Adrenal gland (tissue), 12 donors: ENCODE measurements around the gene ATXN10. TPM values are rescaled to one million over a fixed set of nuclear protein-coding genes. Genes with fewer than 3 reads are reported as not detected.

ENCODE experiments used
- DNase-seq, 7 donors: peaks; one replicate each; pipeline ENCODE4 v3.0.0-alpha.2; 2019 to 2020
- H3K27ac ChIP-seq, 5 donors: fragments of 200-600 bp; sonication (generic) in 4 of 5; 1 replicate in 3 of 5; 2 replicates in 2 of 5; pipeline versions ENCODE4 v1.5.1 to v1.8.0; 2016 to 2020; ENCODE audit warnings: mild to moderate bottlenecking in 1 of 5
- H3K27me3 ChIP-seq: fragments of 200-600 bp; 2 replicates; pipeline ENCODE4 v1.8.0; 2021
- H3K36me3 ChIP-seq, 2 donors: fragments of 200-600 bp; replicated peaks in 1 of 2; 1 replicate in 1 of 2; 2 replicates in 1 of 2; pipeline versions ENCODE4 v1.5.1 to v1.8.0; 2018 to 2022
- H3K4me1 ChIP-seq, 2 donors: fragments of 200-600 bp; replicated peaks in 1 of 2; 1 replicate in 1 of 2; 2 replicates in 1 of 2; pipeline versions ENCODE4 v1.5.1 to v1.8.0; 2018 to 2021
- H3K4me3 ChIP-seq, 4 donors: fragments of 200-600 bp; sonication (generic) in 3 of 4; one replicate each; pipeline ENCODE4 v1.5.1; 2016 to 2018
- H3K9me3 ChIP-seq, 3 donors: fragments of 200-600 bp; sonication (generic) in 1 of 3; replicated peaks in 1 of 3; 1 replicate in 2 of 3; 2 replicates in 1 of 3; pipeline versions ENCODE4 v1.5.1 to v1.8.0; 2016 to 2021
- POLR2A ChIP-seq, 2 donors: fragments of 450-650 bp; IDR thresholded peaks; one replicate each; pipeline ENCODE4 v1.6.1; 2017; ENCODE audit warnings: antibody characterized with exemption in 2 of 2, mild to moderate bottlenecking in 2 of 2, moderate library complexity in 1 of 2
- WGBS, 4 donors: extraction: QIAGEN DNeasy Blood & Tissue Kit in 2 of 4; methylation state at CpG; one replicate each; pipeline versions ENCODE4 v1.1.5 to v1.1.7; 2013 to 2017; 5-methylcytosine and 5-hydroxymethylcytosine counted together
- intact Hi-C, 2 donors: fragments of 100-400 bp; cut with DNase I; formaldehyde crosslinking; loops; one replicate each; pipeline versions ENCODE4 v1.14.1 to v1.15.0; 2022 to 2023
- polyA plus RNA-seq, 3 donors: library from polyadenylated mRNA; stranded (reverse); fragments of 200-250 nt in 2 of 3; fragments of 350-450 nt in 1 of 3; fragmentation: Illumina TruSeq in 1 of 3; extraction: RNeasy Lipid Tissue Mini Kit (QIAGEN cat#74804) in 1 of 3; gene quantifications; one replicate each; pipeline ENCODE4 v1.2.3, GENCODE V29; 2013 to 2014
- total RNA-seq, 9 donors: library from RNA; depleted of rRNA in 4 of 9; stranded (reverse); fragments of >200 nt in 4 of 9; fragments of 120-200 nt in 1 of 9; fragmentation: NEBNext Ultra II Directional in 1 of 9; extraction: Animal tissue kit (Norgen Biotek cat#: 25700) in 1 of 9; gene quantifications; one replicate each; pipeline versions ENCODE4 v1.1.0 to v1.2.4, GENCODE V29; 2013 to 2023
- TF ChIP-seq, protein P1 (sequence below), 6 experiments: fragments of 450-650 bp in 4 of 6; fragments of 200-600 bp in 2 of 6; sonication (generic) in 1 of 6; IDR thresholded peaks; 1 replicate in 5 of 6; 2 replicates in 1 of 6; pipeline versions ENCODE4 v1.5.1 to v1.8.0; 2016 to 2021; ENCODE audit warnings: antibody characterized with exemption in 6 of 6, mild to moderate bottlenecking in 2 of 6, moderate library complexity in 1 of 6
- donor health status: healthy with polysubstance abuse.
- donor health status: Bipolar disorder and iron deficiency.
- donor health status: DM: yes; HTN: yes; CAD: no.
- donor health status: DM: no; HTN: no; CAD: no.
- donor health status: DM: no; HTN: no; CAD: no.
- donor health status: DM: yes; HTN: yes; CAD: no.

ATXN10 gene
- total and polyA plus RNA-seq, 12 donors, result 21.2 to 306 (median 165) TPM

DNA sequence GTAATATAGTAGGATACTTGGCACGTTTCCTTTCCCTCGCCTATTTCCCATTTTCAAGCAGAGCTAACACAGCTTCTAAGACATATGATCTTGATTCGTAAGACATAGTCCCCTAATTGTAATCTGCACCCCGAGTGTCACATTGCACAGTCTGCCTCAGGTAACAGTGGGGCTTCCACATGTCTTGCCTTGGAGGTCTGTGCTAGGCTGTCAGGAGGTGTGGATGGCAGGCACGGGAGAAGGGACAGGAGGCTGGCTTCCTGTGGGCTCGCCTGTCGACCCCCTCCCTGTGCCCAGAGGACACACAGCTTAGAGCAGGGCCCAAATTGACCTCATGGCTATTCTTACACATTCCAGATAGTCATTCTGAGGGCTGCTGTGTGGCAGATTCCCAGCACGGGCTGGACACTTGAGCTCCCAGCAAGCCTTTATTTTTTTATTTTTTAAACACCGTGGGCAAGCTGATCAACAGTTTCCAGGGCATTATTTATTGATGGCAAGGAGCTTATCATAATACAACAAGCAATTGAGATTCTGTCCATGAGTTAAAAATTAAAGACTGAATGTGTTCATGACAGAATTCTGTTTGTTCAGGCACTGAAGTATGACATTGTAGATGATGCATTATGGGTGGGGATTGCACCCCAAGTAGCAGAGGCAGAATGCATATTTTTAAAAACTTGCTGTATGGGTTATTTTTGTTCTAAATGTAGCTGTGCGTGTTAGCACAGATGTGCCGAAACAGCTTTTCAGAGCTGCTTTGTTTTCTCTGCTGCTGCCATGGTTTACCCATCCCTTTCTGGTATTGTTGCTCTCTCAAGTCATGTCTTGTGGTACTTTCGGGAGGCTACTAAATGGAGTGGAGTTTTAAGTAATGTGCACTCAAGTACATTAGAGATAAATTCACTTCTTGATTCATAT is 113.0 kb downstream of the ATXN10 start:
- Histone ChIP-seq H3K27ac (peak overlapping the region in 3 of 5 donors; percentile 60 to 81 (median 61)), H3K36me3 (no peaks in the 10 kb centered on the region), H3K4me1 (peaks cover 22 to 42% of the 10 kb centered on the region in 2 donors), H3K27me3 (no peaks in the 10 kb centered on the region), H3K9me3 (no peaks in the 10 kb centered on the region), H3K4me3 (no peak overlapping the region)
- peak in 1 of 7 donors; percentile 23 for DNase-seq
- intact Hi-C loops, result no loop called here
- 74 to 81% (median 77%) methylated on average over 9 to 12 of the region's 12 CpGs for WGBS, 4 donors
- no peak for TF ChIP-seq POLR2A (IDR thresholded peaks at IDR 0.05)
- TF ChIP-seq, protein P1, sequence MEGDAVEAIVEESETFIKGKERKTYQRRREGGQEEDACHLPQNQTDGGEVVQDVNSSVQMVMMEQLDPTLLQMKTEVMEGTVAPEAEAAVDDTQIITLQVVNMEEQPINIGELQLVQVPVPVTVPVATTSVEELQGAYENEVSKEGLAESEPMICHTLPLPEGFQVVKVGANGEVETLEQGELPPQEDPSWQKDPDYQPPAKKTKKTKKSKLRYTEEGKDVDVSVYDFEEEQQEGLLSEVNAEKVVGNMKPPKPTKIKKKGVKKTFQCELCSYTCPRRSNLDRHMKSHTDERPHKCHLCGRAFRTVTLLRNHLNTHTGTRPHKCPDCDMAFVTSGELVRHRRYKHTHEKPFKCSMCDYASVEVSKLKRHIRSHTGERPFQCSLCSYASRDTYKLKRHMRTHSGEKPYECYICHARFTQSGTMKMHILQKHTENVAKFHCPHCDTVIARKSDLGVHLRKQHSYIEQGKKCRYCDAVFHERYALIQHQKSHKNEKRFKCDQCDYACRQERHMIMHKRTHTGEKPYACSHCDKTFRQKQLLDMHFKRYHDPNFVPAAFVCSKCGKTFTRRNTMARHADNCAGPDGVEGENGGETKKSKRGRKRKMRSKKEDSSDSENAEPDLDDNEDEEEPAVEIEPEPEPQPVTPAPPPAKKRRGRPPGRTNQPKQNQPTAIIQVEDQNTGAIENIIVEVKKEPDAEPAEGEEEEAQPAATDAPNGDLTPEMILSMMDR (IDR thresholded peaks at IDR 0.05), result no peak

DNA sequence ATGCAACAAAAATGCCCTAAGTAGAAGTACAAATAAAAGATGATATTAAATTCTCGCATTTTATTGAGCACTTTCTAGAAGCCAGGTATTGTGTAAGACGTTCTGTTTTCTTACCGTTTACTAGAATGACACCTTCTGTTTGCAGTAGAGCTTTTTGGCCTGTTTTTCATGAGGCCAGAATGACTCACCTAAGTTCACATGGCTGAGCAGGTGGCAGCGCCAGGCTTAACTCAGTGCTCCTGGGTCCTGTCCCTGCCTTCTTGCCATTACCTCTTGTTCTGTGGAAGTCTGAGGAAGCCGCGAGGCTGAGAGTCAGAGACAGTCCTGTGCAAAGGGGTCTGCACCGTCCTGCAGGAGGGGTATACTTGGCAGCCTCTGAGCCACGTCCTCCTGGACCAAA is 113.8 kb downstream of the ATXN10 start:
- Histone ChIP-seq H3K36me3 (no peaks in the 10 kb centered on the region), H3K4me3 (no peak overlapping the region), H3K9me3 (no peaks in the 10 kb centered on the region), H3K4me1 (peaks cover 22 to 42% of the 10 kb centered on the region in 2 donors), H3K27ac (peak overlapping the region in 2 of 5 donors; percentile 10 to 60), H3K27me3 (no peaks in the 10 kb centered on the region)
- intact Hi-C loops, result no loop called here
- peak in 6 of 7 donors; percentile 42 to 75 (median 72) for DNase-seq
- TF ChIP-seq, protein P1 (IDR thresholded peaks at IDR 0.05), result no peak
- TF ChIP-seq POLR2A (IDR thresholded peaks at IDR 0.05), result no peak
- 64 to 70% (median 67%) methylated on average over 8 of the region's 8 CpGs for WGBS, 4 donors

DNA sequence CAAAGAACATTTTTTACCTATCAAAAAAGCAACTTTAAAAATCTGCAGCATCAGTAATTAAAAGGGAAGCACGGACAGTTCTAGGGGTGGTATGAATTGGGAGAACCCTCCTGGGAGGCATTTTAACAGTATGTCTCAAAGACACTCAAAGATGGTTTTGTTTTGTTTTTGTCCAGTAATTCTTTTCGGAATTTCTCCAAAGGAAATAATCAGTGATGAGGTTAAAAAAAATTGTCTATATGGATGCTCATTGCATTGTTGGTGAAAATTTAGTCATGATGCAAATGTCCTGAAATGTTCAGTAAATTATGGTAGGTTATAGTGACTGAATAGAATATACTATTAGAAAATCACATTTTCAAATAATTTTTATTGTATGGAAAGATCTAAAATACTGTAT is 115.1 kb downstream of the ATXN10 start:
- intact Hi-C loops, result no loop called here
- no peaks in the 10 kb centered on the region for H3K36me3 ChIP-seq
- H3K4me3 ChIP-seq, result no peak overlapping the region
- no peaks in the 10 kb centered on the region for H3K9me3 ChIP-seq
- H3K27me3 ChIP-seq, result no peaks in the 10 kb centered on the region
- H3K4me1 ChIP-seq, result peaks cover 22 to 47% of the 10 kb centered on the region in 2 donors
- no peak for TF ChIP-seq POLR2A (IDR thresholded peaks at IDR 0.05)
- TF ChIP-seq, protein P1 (IDR thresholded peaks at IDR 0.05), result no peak
- peak overlapping the region in 1 of 5 donors; percentile 67 for H3K27ac ChIP-seq
- WGBS, 4 donors, result 67 to 72% (median 70%) methylated on average over 2 of the region's 2 CpGs
- DNase-seq, result no peak

DNA sequence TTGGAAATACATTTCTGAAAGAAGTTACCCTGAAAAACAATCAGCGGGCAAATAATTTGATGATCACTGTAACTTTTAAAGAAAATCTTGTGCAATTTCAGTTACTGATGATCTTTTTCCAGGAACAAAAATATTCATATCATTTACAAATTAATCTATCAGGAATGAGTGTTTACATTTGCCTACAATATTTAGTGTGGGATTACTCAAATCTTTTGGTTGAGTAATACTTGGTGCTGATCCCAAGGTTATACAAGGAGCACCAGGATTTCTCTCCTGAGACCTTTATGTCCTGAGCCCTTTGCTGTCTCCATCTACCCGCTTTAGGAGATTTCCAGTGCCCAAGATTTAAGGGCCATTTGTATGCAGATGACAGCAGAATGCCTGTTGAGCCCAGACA is 116.1 kb downstream of the ATXN10 start:
- peaks cover 22 to 54% of the 10 kb centered on the region in 2 donors for H3K4me1 ChIP-seq
- no peak for DNase-seq
- H3K27me3 ChIP-seq, result no peaks in the 10 kb centered on the region
- TF ChIP-seq POLR2A (IDR thresholded peaks at IDR 0.05), result no peak
- TF ChIP-seq, protein P1 (IDR thresholded peaks at IDR 0.05), result no peak
- H3K9me3 ChIP-seq, result no peaks in the 10 kb centered on the region
- peak overlapping the region in 3 of 5 donors; percentile 29 to 67 (median 39) for H3K27ac ChIP-seq
- 46 to 69% (median 56%) methylated on average over 2 of the region's 2 CpGs for WGBS, 4 donors
- intact Hi-C loops, result no loop called here
- no peaks in the 10 kb centered on the region for H3K36me3 ChIP-seq
- no peak overlapping the region for H3K4me3 ChIP-seq
